Fibroblast of skin of abdomen (primary cell): ENCODE results near the gene PRELID3B.

Source experiments
- DNase-seq: peaks from one replicate; pipeline ENCODE4 v3.0.0-alpha.2; 2013

The PRELID3B gene

DNA sequence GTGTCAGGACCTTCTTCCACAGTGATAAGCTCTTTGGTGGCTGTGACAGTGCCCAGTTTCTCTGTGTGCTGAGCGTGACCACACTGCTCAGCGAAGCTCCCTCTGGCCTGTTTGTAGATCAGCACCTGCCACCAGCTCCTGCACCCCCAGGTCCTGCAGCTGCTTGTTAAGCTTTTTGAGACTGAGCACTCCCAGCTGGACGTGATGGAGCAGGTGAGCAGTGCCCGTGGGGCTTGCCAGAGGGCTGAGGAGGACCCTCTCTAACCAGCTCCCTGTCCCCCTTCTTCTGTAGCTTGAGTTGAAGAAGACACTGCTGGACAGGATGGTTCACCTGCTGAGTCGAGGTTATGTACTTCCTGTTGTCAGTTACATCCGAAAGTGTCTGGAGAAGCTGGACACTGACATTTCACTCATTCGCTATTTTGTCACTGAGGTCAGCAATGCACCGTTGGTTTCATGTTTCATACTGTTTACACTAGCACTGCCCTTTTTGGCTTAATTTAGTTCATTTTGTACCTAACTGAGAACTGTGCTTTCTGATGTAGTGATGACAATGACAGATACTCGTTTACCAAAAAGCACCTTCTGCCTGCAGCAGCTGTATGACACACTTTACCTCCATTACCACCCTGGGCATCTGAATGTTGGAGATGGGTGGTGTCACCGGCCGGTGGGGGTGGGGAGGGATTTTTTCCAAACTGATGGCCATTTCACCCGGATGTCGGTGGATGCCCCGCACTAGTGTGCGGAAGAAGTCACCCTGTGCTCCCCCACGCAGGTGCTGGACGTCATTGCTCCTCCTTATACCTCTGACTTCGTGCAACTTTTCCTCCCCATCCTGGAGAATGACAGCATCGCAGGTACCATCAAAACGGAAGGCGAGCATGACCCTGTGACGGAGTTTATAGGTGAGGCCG is 49.0 kb downstream of the PRELID3B start:
- DNase-seq = no peak

DNA sequence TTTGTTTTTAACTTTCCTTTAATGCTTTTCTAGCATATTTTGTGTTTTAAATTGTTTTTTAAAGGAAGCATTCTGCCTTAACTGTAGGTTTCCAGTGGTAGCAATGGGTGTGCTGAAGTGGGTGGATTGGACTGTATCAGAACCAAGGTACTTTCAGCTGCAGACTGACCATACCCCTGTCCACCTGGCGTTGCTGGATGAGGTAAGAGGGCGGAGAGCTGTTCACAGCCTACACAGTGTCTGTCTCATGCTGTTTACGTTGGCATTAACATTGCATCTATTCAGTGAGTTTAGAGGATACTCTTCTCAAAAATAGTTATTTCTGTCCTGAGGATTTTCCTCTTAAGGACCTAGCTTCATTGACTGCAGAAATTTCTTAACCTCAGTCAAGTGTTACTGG is 49.7 kb downstream of the PRELID3B start:
- DNase-seq = no peak

DNA sequence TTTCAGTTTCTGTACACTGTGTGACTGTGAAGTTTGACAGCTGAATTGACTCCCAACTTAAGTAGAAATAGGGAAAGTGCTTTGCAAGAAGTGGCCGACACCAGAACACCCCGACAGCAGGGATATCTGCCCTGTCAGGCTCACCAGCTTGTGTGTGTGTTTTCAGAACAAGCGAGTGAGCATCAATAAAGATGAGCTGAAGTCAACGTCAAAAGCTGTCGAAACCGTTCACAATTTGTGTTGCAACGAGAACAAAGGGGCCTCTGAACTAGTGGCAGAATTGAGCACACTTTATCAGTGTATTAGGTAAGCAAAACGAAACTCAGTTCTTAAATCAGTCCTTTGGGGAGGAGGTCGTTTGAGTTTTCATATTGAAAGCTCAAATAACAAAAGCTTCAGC is 50.9 kb downstream of the PRELID3B start:
- no peak for DNase-seq

DNA sequence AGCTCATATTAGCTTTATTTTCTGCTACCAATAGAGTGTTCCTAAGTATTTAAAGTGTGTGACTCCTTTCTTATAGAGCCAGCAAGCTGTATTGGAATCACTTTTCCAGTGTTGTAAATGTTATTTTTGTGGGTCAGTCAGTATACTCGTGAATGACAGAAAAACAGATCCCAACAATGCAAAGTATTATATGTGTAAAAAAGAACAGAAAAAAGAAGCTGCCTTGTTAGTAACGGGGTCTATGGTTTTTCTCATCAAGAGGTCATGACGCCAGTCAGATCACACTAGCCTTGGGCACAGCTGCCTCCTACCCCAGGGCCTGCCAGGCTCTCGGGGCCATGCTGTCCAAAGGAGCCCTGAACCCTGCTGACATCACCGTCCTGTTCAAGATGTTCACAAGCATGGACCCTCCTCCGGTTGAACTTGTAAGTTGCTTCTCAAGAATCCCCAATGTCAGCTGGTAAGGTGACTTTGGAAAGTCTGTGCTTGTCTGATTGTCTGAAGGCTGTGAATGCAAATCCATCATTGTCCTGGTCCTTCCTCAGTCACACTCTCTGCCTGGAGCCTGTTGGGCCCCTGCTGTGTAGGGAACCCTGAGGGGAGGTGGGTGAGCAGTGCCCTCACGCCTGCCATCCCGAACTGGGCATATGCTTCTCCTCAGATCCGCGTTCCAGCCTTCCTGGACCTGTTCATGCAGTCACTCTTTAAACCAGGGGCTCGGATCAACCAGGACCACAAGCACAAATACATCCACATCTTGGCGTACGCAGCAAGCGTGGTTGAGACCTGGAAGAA is 51.7 kb downstream of the PRELID3B start:
- DNase-seq = no peak

DNA sequence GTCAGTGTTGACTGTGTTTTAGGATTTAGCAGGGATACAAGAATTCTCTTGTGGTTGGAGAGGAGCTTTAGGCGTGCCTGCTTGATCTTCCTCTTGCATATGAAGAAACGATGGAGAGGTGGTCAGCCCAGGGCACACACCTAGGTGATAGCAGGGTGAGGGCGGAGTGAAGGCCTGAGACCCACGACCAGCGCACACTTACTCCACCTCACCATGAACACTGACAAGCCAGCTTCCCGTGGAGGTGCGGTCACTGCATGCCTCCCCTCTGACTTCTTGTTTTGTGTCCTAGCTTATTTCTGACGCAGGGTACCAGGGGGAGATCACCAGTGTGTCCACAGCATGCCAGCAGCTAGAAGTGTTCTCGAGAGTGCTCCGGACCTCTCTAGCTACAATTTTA is 53.4 kb downstream of the PRELID3B start:
- DNase-seq = no peak

DNA sequence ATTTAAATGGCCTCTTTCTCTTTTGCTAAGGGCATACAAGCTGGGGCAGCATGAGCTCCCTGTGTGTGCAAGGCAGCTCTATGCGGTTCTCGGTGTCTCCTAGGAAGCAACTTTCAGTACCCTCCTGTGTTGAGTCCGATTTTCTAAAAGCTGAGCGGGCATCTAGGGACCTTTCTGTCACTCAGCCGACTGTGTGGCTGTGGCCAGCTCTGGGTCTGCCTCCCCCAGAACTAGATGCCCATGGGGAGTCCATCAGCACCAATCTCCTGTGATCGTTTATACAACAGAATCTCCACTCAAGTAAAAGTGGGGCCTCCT is 54.1 kb downstream of the PRELID3B start:
- no peak for DNase-seq

DNA sequence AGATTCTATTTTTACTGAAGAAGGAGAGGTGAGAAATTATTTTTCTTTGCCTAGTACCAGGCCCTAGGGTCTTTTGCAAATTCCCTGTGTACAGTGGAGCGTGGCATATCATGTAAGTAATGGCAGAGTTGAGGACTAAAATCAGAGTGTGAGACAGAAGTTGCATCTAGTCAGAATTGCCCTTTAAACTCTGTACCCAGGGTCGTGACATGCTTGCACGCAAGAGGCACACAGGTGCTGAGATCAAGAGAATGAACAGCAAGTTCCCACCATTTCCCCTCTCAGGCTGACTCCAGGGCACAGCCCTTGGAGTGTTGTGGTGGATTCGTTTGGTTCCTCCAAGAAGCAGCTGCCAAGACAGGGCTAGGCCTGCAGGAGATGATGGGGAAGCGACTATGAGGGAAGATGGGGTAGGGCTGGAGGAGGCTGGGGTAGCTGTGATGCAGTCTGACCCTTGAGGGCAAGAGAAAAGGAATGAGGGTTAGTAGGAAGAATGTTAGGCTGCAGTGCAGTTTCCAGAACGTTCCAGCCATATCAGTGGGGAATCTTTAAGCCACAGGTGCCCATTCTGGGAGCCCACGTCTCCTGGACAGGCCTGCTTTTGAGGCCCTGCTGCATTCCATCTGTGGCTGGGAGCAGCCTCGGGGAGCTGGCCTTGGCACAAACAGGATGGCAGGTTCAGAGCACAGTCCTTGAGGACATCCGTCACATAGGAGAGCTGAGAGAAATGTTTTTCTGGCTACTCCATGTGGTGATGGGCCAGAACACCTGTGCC is 54.6 kb downstream of the PRELID3B start:
- DNase-seq = no peak

DNA sequence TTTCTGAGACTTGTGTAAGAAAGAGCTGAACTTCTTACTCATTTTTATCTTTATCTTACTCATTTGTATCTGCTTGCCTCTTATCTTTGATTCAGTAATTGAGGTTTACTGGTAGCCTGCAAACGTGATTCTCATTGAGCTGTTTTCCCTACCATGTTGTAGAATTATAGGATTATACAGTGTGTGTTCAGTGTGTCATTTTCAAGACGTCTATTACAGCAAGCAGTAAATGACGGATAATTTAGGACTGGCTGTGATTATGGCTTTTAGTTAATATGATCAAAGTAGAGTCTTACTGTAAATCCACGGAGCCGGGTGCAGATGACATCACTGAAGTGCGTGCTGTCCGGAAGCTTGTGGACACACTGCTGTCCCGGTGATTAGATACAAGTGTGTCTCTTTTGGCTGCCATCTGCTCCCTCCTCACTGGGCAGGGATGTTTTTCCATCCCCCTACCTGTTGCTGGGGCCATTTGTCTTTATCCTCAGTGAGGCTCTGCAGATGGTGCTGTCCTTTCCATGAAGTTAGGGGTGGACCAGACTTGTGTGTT is 55.5 kb downstream of the PRELID3B start:
- DNase-seq = no peak

DNA sequence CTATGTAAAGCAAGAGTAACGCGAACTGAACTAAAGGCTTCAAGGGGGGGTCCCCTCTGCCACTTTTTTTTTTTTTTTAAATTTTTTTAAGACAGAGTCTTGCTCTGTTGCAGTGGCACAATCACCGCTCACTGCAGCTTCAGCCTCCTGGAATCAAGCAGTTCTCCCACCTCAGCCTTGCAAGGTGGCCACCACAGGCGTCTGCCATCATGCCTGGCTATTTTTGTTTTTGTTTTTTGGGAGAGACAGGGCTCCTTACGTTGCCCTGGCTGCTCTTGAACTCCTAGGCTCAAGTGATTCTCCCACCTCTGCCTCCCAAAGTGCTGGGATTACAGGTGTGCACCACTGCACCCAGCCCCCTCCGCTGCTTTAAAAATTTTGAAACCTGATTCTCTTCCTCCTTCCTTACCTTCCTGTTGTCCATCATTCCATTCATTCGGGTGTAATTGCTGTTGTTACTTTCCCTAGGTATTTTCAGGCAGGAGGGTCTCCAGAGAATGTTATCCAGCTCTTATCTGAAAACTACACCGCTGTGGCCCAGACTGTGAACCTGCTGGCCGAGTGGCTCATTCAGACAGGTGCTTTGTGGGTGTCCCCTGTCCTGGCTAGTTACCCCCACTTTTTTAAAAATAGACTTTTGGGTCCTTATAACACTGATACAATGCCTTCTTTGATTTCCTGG is 56.2 kb downstream of the PRELID3B start:
- DNase-seq = no peak

DNA sequence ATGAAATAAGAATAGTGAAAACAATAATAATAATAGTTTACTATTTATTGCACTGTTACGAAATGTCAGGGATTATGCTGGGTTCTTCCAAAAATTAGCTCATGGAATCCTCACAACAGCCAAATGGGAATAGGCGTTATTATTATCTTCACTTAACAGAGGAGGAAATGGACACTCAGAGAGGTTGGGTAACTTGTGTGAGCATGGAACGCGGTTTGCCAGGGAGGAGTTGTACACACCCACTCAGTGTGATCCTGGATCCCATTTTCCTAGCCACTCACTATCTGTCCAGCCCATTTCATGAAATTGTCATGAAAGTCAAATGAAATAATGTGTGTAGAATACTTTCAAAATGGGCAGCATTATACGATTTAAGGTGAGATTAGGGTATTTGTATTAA is 56.9 kb downstream of the PRELID3B start:
- DNase-seq = no peak

DNA sequence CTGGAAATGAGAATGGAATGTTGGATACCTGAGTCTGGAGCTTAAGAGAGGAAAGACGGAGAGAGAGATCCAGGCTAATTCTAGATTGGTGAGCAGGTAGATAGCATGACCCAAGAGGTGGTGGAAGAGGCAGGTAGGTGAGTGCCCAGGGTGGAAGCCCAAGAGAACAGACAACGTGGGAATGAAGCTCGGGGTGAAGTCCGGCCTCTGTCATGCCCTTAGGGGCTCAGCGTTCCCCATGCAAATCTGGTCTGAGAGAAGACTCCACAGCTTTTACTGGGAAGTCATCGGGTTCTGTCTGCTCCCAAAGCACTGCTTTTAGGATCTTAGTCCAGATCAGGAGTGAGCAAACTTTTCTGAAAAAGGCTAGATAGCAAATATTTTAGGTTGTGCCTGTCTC is 57.9 kb downstream of the PRELID3B start:
- DNase-seq = no peak
